ENCODE data around the gene S100B. TPM values are rescaled to one million over a fixed set of nuclear protein-coding genes. Genes with fewer than 3 reads are reported as not detected.

Gene S100B
- total RNA-seq, 6 donors from 2014 or later = 1.8 to 4.5 (median 2.7) TPM; not detected in 2

DNA sequence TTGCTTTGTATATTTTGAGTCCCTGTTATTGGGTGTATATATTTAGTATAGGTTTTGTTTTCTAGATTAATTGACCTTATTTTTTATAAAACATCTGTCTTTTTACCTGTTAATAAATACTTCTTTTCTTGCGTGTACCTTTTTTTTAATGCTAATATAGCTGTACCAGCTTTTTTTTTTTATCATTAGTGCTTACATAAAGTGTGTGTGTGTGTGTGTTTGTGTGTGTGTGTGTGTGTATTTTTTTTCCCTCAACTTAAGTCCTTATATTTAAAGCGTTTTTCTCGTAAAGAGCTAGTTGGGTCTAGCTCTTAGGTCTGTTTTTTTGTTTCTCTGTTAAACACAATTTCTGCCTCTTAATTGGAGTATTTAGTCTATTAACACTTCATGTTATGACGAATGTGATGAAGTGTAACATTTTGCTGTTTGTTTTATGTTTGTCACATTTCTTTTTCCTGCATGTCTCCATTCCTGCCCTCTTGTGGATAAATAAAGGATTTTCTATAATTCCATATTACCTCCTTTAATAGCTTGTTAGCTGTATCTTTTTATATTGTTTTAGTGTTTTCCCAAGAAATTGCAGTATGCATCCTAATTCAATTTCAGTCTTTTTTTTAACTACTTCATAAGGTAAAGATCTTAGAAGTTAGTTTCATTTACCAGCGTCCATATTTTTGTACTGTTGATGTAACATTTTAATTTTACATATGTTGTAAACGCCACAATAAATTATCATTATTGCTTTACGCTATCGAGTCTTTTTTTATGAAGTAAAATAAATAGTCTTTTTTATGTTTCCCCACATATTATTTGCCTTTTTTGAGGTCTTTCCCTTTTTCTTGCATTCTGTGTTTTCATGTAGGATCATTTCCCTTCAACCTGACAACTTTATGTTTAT is 34.9 kb upstream of the S100B start:
- no peak for DNase-seq
- Histone ChIP-seq H3K36me3 (peaks cover 13 to 40% (median 23%) of the 10 kb centered on the region in 4 donors), H3K4me3 (no peak overlapping the region), H3K9me3 (no peaks in the 10 kb centered on the region), H3K27me3 (no peaks in the 10 kb centered on the region), H3K4me1 (peaks cover 27 to 42% (median 40%) of the 10 kb centered on the region in 4 donors), H3K27ac (no peak overlapping the region)
- 78 to 79% methylated on average over 8 of the region's 8 CpGs for WGBS, 2 donors
- TF ChIP-seq, protein P1, sequence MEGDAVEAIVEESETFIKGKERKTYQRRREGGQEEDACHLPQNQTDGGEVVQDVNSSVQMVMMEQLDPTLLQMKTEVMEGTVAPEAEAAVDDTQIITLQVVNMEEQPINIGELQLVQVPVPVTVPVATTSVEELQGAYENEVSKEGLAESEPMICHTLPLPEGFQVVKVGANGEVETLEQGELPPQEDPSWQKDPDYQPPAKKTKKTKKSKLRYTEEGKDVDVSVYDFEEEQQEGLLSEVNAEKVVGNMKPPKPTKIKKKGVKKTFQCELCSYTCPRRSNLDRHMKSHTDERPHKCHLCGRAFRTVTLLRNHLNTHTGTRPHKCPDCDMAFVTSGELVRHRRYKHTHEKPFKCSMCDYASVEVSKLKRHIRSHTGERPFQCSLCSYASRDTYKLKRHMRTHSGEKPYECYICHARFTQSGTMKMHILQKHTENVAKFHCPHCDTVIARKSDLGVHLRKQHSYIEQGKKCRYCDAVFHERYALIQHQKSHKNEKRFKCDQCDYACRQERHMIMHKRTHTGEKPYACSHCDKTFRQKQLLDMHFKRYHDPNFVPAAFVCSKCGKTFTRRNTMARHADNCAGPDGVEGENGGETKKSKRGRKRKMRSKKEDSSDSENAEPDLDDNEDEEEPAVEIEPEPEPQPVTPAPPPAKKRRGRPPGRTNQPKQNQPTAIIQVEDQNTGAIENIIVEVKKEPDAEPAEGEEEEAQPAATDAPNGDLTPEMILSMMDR (IDR thresholded peaks at IDR 0.05) = peak in 5 of 6 experiments; percentile 16 to 50 (median 24)
- TF ChIP-seq EP300 (IDR thresholded peaks at IDR 0.05) = no peak
- no peak for ATAC-seq (ENCODE audit: low FRiP score in 2 of 2)

DNA sequence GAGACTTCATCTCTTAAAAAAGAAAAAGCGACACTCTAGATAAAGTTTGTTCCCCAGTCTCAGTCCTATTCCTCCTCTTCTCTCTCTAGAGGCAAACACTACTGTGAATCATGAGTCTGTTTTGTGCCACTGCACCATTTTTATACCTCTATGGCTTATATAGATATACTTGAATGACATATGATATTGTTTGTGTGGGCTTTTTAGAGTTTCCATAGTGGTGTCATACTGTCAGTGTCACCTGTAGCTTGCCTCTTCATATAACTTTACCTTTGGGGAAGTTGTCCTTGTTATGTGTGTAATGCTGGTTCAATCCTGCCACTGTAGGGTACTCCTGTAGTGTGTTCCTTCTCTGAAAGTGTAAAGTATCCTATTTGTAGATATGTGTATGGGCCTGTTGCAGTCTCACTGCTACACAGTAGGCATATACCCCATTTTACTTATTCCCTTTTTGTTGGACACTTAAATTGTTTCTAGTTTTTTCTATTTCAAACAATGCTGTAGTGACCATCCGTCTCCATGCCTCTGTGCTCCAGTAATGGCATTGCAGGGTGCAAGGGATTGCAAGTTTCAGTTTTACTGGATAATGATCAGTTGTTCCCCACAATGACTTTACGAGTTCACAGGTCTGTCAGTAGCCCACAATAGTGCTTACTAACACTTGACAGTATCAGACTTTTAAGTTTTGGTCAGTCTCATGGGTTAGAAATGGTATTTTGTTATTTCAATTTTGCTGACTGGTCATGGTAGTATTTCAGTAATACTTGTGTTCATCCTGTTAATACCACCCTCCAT is 33.3 kb upstream of the S100B start:
- DNase-seq = no peak
- Histone ChIP-seq H3K4me3 (peak overlapping the region in 1 of 4 donors; percentile 19), H3K36me3 (peaks cover 5 to 24% (median 9%) of the 10 kb centered on the region in 4 donors), H3K27me3 (no peaks in the 10 kb centered on the region), H3K27ac (peak overlapping the region in 2 of 4 donors; percentile 33 to 99), H3K9me3 (no peaks in the 10 kb centered on the region), H3K4me1 (peaks cover 27 to 40% (median 37%) of the 10 kb centered on the region in 4 donors)
- 31 to 50% methylated on average over 3 of the region's 3 CpGs for whole genome bisulfite sequencing, 2 donors
- no peak for ATAC-seq (ENCODE audit: low FRiP score in 2 of 2)
- TF ChIP-seq POLR2A (IDR thresholded peaks at IDR 0.05) (no peak), EP300 (IDR thresholded peaks at IDR 0.05) (no peak), POLR2AphosphoS5 (IDR thresholded peaks at IDR 0.05) (no peak)
- TF ChIP-seq, protein P1 (IDR thresholded peaks at IDR 0.05) = no peak

DNA sequence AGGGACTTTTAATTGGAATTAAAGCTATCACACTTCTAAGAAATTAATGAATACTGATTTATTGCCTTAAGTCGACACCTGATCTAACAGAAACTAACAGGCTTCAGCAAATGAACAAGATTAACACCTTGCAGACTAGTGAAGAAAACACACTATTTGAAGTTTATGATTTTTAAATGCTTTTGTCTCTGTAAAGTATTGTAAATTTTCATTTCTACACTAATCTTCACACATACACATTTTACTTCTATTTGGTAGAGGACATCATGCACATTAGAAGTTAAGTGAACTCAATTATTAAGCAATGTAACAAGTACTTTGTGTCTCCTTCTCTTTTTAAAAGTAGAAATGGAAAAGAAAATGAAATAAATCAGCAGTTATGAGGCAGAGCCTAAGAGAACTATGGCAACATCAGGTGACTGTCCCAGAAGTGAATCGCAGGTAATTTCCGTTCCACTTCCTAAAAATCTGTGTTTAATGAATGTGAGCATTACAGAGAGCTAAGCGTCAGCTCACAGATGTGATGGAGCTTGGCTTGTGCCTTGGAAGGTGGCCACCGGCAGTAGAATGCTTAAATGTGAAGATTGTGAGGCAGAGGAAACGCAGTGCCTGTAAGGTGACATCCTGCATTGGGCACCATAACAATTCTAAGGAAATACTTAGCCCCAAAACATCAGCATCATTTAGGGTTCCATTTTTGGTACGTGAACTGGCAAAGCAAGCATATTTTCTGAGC is 31.8 kb upstream of the S100B start:
- H3K4me1 ChIP-seq = peaks cover 27 to 40% (median 37%) of the 10 kb centered on the region in 4 donors
- H3K27me3 ChIP-seq = no peaks in the 10 kb centered on the region
- no peaks in the 10 kb centered on the region for H3K9me3 ChIP-seq
- H3K36me3 ChIP-seq = peaks cover 5 to 10% (median 8%) of the 10 kb centered on the region in 4 donors
- peak overlapping the region in 3 of 4 donors; percentile 99 to 100 (median 99) for H3K27ac ChIP-seq
- 63 to 67% methylated on average over 7 of the region's 7 CpGs for WGBS, 2 donors
- no peak for TF ChIP-seq EP300 (IDR thresholded peaks at IDR 0.05)
- H3K4me3 ChIP-seq = peak overlapping the region; percentile 75 to 94 (median 86)
- ATAC-seq (ENCODE audit: low FRiP score in 2 of 2) = no peak
- no peak for DNase-seq

DNA sequence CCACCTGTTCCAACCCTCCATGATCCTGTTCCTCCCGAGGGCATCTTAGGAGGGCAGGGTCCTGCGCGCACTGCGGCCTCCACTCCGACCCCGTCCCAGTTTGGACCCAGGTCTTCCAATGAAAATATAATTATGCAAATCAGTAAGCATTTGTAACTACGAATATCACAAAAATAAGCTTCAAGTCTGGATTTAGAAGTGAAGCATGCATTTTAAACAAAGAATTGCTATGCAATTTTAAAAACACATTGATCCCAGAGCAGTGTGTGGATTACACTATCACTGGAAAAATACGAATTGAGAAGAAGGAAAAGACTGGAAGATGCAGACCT is 31.3 kb upstream of the S100B start:
- Histone ChIP-seq H3K4me3 (peak overlapping the region; percentile 75 to 94 (median 86)), H3K36me3 (peaks cover 1 to 5% (median 2%) of the 10 kb centered on the region in 4 donors), H3K27me3 (no peaks in the 10 kb centered on the region), H3K27ac (peak overlapping the region; percentile 99 to 100 (median 100)), H3K4me1 (peaks cover 27 to 40% (median 37%) of the 10 kb centered on the region in 4 donors), H3K9me3 (no peaks in the 10 kb centered on the region)
- TF ChIP-seq, protein P1 (IDR thresholded peaks at IDR 0.05) = no peak
- TF ChIP-seq POLR2AphosphoS5 (IDR thresholded peaks at IDR 0.05) (no peak), POLR2A (IDR thresholded peaks at IDR 0.05) (no peak), EP300 (IDR thresholded peaks at IDR 0.05) (no peak)
- DNase-seq = no peak
- no peak for ATAC-seq (ENCODE audit: low FRiP score in 2 of 2)
- WGBS, 2 donors = 8% methylated on average over 8 of the region's 8 CpGs
